ENCODE results near the gene TMPRSS11D.
A peak's percentile ranks its signal among the peaks of the same experiment; 100 is the strongest.

TMPRSS11D gene

GRCh38 chr4:67871867-67872266 lies 11.9 kb downstream of the TMPRSS11D start:
- H3K4me3 ChIP-seq (ENCODE audit: low read depth, low read length), result no peak overlapping the region
- no peaks in the 10 kb centered on the region for H3K36me3 ChIP-seq (ENCODE audit: control insufficient read depth in 2 of 2, insufficient read depth in 1 of 2, low read length in 2 of 2)
- ChIA-PET POLR2A (no interaction called here), CTCF (no interaction called here)
- no peaks in the 10 kb centered on the region for H3K9me3 ChIP-seq (ENCODE audit: control insufficient read depth, insufficient read depth, low read depth, low read length)
- H3K27ac ChIP-seq (ENCODE audit: extremely low read depth, low read depth, low read length), result no peak overlapping the region
- TF ChIP-seq ZNF654 (tag by site-specific recombination; IDR thresholded peaks at IDR 0.05; ENCODE audit: low read depth) (peak; percentile 25; the same call in 1 of the 2 replicates), ZNF830 (tag by site-specific recombination; IDR thresholded peaks at IDR 0.05; ENCODE audit: low read depth) (no peak)
- no peaks in the 10 kb centered on the region for H3K4me1 ChIP-seq (ENCODE audit: control insufficient read depth, insufficient read depth, low read length)

- H3K27ac ChIP-seq (ENCODE audit: extremely low read depth, low read depth, low read length), result no peak overlapping the region
- TF ChIP-seq ZNF777 (tag by site-specific recombination; IDR thresholded peaks at IDR 0.05; ENCODE audit: borderline replicate concordance) (no peak), ZNF274 (IDR thresholded peaks at IDR 0.05; ENCODE audit: low read length) (no peak), ZNF274 (tag by site-specific recombination; IDR thresholded peaks at IDR 0.05; ENCODE audit: borderline replicate concordance) (no peak), ZNF211 (tag by site-specific recombination; IDR thresholded peaks at IDR 0.05; ENCODE audit: low read depth) (no peak), ZNF302 (tag by site-specific recombination; IDR thresholded peaks at IDR 0.05; ENCODE audit: low read depth) (no peak), ZNF366 (tag by site-specific recombination; conservative IDR thresholded peaks at IDR 0.05) (no peak), PBX3 (CRISPR knock-in tag; IDR thresholded peaks at IDR 0.05) (no peak), GLIS2 (tag by site-specific recombination; IDR thresholded peaks at IDR 0.05) (no peak), ZNF449 (tag by site-specific recombination; IDR thresholded peaks at IDR 0.05) (no peak), ZNF518A (tag by site-specific recombination; conservative IDR thresholded peaks at IDR 0.05; ENCODE audit: low read depth) (no peak), ZNF114 (tag by site-specific recombination; IDR thresholded peaks at IDR 0.05) (no peak), ZNF184 (tag by site-specific recombination; IDR thresholded peaks at IDR 0.05) (no peak), OSR2 (tag by site-specific recombination; IDR thresholded peaks at IDR 0.05) (no peak), ZNF596 (tag by site-specific recombination; IDR thresholded peaks at IDR 0.05) (no peak), WT1 (tag by site-specific recombination; IDR thresholded peaks at IDR 0.05) (no peak)
- H3K4me3 ChIP-seq (ENCODE audit: low read depth, low read length), result no peak overlapping the region
- ChIA-PET CTCF (interaction anchor here (0.5 kb wide), 1 partner anchor 42 kb away, joined by 4 read pairs; no protein-coding TSS in a partner anchor), POLR2A (no interaction called here)
- no peaks in the 10 kb centered on the region for H3K9me3 ChIP-seq (ENCODE audit: control insufficient read depth, insufficient read depth, low read depth, low read length)
- H3K4me1 ChIP-seq (ENCODE audit: control insufficient read depth, insufficient read depth, low read length), result no peaks in the 10 kb centered on the region
- no peaks in the 10 kb centered on the region for H3K36me3 ChIP-seq (ENCODE audit: control insufficient read depth in 2 of 2, insufficient read depth in 1 of 2, low read length in 2 of 2)
Measured at GRCh38 chr4:67869580-67870190, 14.1 kb downstream of the TMPRSS11D start.

Data from HEK293 (cell line).